ENCODE data around the gene VPS41. TPM values are rescaled to one million over a fixed set of nuclear protein-coding genes. Genes with fewer than 3 reads are reported as not detected.
"Not testable (repeated sequence)": the region's sequence is repeated elsewhere in the genome, so short reads cannot be mapped to it uniquely, and the experiment has no call there.

The VPS41 gene
- total RNA-seq, 2 experiments from 2014 or later = 23.2 to 46.1 TPM

GRCh38 chr7:38950309-38950708, 41.3 kb upstream of the VPS41 start:
- no peak overlapping the region for H3K4me3 ChIP-seq (ENCODE audit: low read depth, low read length, poor library complexity, severe bottlenecking)
- no peak overlapping the region for H3K27ac ChIP-seq (ENCODE audit: low read depth, low read length, poor library complexity, severe bottlenecking)
- intact Hi-C loops (cut with micrococcal nuclease; ENCODE audit: unreplicated experiment) = no loop called here
- H3K9me3 ChIP-seq (ENCODE audit: low read length) = no peaks in the 10 kb centered on the region
- no peak for DNase-seq (ENCODE audit: low spot score)
- no peaks in the 10 kb centered on the region for H3K79me2 ChIP-seq (ENCODE audit: insufficient read depth, low read depth, low read length)
- H4K20me1 ChIP-seq (ENCODE audit: insufficient read depth, low read length) = no peaks in the 10 kb centered on the region; the same call in 1 of the 2 replicates
- no peaks in the 10 kb centered on the region for H3K36me3 ChIP-seq (ENCODE audit: insufficient read depth, low read length)
- no peak overlapping the region for H2AFZ ChIP-seq (ENCODE audit: low read length)
- TF ChIP-seq CTCF (conservative IDR thresholded peaks at IDR 0.05; ENCODE audit: low read length) (no peak), EZH2phosphoT487 (IDR thresholded peaks at IDR 0.05; ENCODE audit: borderline replicate concordance, low read depth, low read length) (no peak)
- H3K9me2 ChIP-seq (ENCODE audit: insufficient read depth, low read length) = no peaks in the 10 kb centered on the region; the same call in 1 of the 2 replicates
- no peaks in the 10 kb centered on the region for H3K4me1 ChIP-seq (ENCODE audit: insufficient read depth, low read length, poor library complexity, severe bottlenecking)
- BruUV-seq (replicated peaks) = no TSS peak
- ChIA-PET POLR2A (no interaction called here), CTCF (ENCODE audit: unreplicated experiment) (no interaction called here)
- H3K4me2 ChIP-seq (ENCODE audit: low read length) = no peak overlapping the region

DNA sequence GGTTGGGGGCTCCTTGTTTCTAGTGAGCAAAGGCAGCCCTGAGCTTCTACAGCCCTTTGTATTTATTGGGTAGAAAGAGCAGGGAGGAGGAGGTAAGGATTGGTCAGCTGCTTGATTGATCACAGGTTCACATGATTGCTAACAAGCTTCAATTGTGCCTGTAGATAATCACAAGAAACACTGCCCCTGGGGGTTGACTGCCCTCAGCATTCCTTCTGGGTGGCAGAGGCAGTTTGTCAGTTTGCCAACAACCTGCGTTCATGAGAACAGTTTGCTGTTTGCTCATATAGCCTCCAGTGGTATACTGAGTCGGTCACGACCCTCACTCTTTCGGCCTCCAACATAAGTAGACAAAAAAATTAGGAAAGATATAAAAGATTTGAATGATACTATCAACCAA, 38.5 kb upstream of the VPS41 start:
- H3K9me2 ChIP-seq (ENCODE audit: insufficient read depth, low read length); intact Hi-C loops (cut with micrococcal nuclease; ENCODE audit: unreplicated experiment); H3K27ac ChIP-seq (ENCODE audit: low read depth, low read length, poor library complexity, severe bottlenecking); POLR2A ChIA-PET; BruUV-seq (replicated peaks); H3K9me3 ChIP-seq (ENCODE audit: low read length); H2AFZ ChIP-seq (ENCODE audit: low read length); H4K20me1 ChIP-seq (ENCODE audit: insufficient read depth, low read length); H3K79me2 ChIP-seq (ENCODE audit: insufficient read depth, low read depth, low read length); CTCF ChIA-PET (ENCODE audit: unreplicated experiment); H3K4me1 ChIP-seq (ENCODE audit: insufficient read depth, low read length, poor library complexity, severe bottlenecking); H3K4me2 ChIP-seq (ENCODE audit: low read length); DNase-seq (ENCODE audit: low spot score); H3K36me3 ChIP-seq (ENCODE audit: insufficient read depth, low read length); H3K4me3 ChIP-seq (ENCODE audit: low read depth, low read length, poor library complexity, severe bottlenecking): not testable (repeated sequence)

GRCh38 chr7:38942431-38943051, 33.5 kb upstream of the VPS41 start:
- no peak for TF ChIP-seq CTCF (conservative IDR thresholded peaks at IDR 0.05; ENCODE audit: low read length)
- TF ChIP-seq EZH2phosphoT487 (IDR thresholded peaks at IDR 0.05; ENCODE audit: borderline replicate concordance, low read depth, low read length) = no peak
- Histone ChIP-seq H3K9me3 (ENCODE audit: low read length) (no peaks in the 10 kb centered on the region), H3K79me2 (ENCODE audit: insufficient read depth, low read depth, low read length) (no peaks in the 10 kb centered on the region), H3K4me3 (ENCODE audit: low read depth, low read length, poor library complexity, severe bottlenecking) (no peak overlapping the region), H3K4me2 (ENCODE audit: low read length) (no peak overlapping the region), H4K20me1 (ENCODE audit: insufficient read depth, low read length) (no peaks in the 10 kb centered on the region), H2AFZ (ENCODE audit: low read length) (no peak overlapping the region), H3K27ac (ENCODE audit: low read depth, low read length, poor library complexity, severe bottlenecking) (no peak overlapping the region), H3K36me3 (ENCODE audit: insufficient read depth, low read length) (no peaks in the 10 kb centered on the region), H3K4me1 (ENCODE audit: insufficient read depth, low read length, poor library complexity, severe bottlenecking) (no peaks in the 10 kb centered on the region), H3K9me2 (ENCODE audit: insufficient read depth, low read length) (no peaks in the 10 kb centered on the region)
- no peak for DNase-seq (ENCODE audit: low spot score)
- no TSS peak for BruUV-seq (replicated peaks)
- intact Hi-C loops (cut with micrococcal nuclease; ENCODE audit: unreplicated experiment) = no loop called here
- ChIA-PET POLR2A (no interaction called here), CTCF (ENCODE audit: unreplicated experiment) (no interaction called here)

Data from OCI-LY7 (cell line).